Measurements from ENCODE around the gene GRK5. TPM values are rescaled to one million over a fixed set of nuclear protein-coding genes. Genes with fewer than 3 reads are reported as not detected.

Gene GRK5
- total RNA-seq, 1 experiment from 2014 or later: 4.8 TPM

DNA sequence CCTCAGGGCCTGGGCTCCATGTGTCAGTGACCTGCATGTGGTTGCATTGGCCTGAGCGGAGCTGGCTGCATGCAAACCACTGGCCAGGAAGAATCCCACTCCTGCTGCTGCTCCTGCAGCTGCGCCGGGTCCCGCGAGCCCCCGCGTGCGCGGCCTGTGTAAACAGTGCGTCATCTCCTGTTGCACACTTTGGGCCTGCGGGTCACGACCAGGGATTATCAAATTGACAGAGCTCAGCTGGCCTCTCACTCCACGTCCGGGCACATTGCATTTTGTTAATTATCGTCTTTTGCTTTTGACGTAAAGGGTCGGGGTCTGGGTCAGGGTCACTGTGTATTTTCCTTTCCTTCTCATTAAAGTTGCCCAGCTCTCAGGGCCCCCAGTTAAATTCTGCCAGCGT, 202.5 kb downstream of the GRK5 start:
- Histone ChIP-seq H3K27me3 (ENCODE audit: insufficient read depth, low read depth) (no peaks in the 10 kb centered on the region), H3K4me1 (replicated peaks; ENCODE audit: insufficient read depth) (no peaks in the 10 kb centered on the region), H2AFZ (no peak overlapping the region), H3K9me2 (ENCODE audit: insufficient read depth) (no peaks in the 10 kb centered on the region), H3F3A (ENCODE audit: insufficient read depth, low read depth) (no peaks in the 10 kb centered on the region), H3K36me3 (ENCODE audit: low read depth) (no peaks in the 10 kb centered on the region), H3K27ac (no peak overlapping the region), H4K20me1 (ENCODE audit: insufficient read depth) (no peaks in the 10 kb centered on the region), H3K4me2 (no peak overlapping the region), H3K4me3 (no peak overlapping the region), H3K9me3 (ENCODE audit: insufficient read depth, low read depth) (no peaks in the 10 kb centered on the region), H3K79me2 (ENCODE audit: low read depth) (no peaks in the 10 kb centered on the region)
- POLR2A ChIA-PET (ENCODE audit: unreplicated experiment): no interaction called here
- CTCF ChIA-PET: no interaction called here
- intact Hi-C loops (cut with micrococcal nuclease; ENCODE audit: unreplicated experiment): no loop called here
- BruUV-seq (replicated peaks): no TSS peak
- DNase-seq: no peak
- TF ChIP-seq, protein P1, sequence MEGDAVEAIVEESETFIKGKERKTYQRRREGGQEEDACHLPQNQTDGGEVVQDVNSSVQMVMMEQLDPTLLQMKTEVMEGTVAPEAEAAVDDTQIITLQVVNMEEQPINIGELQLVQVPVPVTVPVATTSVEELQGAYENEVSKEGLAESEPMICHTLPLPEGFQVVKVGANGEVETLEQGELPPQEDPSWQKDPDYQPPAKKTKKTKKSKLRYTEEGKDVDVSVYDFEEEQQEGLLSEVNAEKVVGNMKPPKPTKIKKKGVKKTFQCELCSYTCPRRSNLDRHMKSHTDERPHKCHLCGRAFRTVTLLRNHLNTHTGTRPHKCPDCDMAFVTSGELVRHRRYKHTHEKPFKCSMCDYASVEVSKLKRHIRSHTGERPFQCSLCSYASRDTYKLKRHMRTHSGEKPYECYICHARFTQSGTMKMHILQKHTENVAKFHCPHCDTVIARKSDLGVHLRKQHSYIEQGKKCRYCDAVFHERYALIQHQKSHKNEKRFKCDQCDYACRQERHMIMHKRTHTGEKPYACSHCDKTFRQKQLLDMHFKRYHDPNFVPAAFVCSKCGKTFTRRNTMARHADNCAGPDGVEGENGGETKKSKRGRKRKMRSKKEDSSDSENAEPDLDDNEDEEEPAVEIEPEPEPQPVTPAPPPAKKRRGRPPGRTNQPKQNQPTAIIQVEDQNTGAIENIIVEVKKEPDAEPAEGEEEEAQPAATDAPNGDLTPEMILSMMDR (conservative IDR thresholded peaks at IDR 0.05): no peak
- TF ChIP-seq EZH2 (IDR thresholded peaks at IDR 0.05; ENCODE audit: low read depth): no peak

DNA sequence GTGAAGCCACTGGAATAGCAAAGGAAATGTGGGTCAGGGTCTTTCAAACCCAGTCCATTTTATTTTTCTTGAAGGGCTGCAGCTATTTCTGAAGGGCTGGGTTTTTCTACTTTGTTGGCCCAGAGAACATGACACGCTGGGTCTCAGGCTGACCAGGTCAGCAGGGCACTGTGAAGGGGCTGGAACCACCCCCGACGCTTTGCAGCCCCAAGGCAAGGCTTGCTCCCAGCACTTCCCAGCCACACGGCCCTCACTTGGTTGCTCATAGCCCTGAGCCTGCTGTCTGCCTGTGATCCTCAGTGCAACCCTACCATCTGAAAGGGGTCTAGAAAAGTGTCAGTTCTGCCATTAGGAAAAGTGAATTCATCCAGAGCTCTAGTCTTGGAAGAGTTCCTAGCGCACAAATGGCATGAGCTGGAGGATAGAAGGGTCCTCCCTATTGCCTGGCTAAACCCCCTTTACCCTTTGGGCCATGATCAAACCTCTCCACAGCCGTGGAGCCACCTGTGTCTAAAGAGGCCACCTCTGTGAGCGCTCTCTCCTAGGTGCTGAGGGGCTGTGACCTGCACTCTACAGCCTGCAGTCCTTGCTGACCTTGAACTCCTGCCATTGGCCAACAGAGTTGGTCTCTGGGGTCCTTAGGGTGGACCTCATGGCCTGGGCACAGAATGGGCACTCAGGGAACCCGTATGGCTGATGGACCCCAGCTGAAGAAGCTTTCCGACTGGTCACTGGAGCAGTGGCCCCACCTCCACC, 203.2 kb downstream of the GRK5 start:
- POLR2A ChIA-PET (ENCODE audit: unreplicated experiment): no interaction called here

DNA sequence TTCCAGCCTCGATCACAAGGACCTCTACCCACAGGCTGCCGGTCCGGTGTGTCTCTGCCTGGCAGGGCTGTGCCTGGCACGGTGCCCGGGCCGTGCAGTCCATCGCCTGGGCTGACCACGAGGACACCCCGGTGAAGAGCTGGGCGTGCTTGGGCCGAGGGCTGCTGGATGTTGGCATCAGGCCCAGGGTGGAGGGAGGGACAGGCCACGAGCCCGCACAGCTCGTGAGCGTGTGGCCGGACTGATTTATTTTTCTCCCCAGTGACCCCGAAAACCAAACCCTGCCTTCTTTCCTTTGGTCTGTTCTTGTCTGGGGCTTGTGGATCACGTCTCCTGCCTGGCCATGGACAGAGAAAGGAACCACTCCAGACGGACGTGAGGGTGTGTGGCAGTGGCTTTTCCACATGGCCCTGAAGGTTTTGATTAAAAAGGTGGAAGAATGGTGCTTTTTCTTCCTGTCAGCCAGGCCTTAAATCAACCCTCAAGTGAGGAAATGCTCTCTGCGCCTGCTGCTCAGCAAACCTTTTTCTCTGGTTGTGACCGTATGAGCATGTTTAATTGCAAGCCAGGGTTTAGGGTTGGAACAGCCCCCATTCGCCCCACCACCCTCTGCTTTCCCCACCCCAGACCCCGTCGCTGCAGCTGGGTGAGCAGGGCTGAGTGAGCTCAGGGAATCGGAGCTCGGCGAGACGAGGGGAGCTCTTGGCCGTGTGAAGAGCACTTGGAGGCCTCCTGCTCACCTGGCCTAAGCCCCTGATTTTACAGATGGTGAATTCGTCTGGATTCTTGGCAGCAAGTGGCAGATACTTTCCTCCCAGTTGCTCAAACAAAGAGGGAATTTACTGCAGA, 205.1 kb downstream of the GRK5 start:
- Histone ChIP-seq H3K27me3 (ENCODE audit: insufficient read depth, low read depth) (no peaks in the 10 kb centered on the region), H3K79me2 (ENCODE audit: low read depth) (no peaks in the 10 kb centered on the region), H3K4me3 (no peak overlapping the region), H2AFZ (no peak overlapping the region), H3K4me2 (no peak overlapping the region), H3K9me2 (ENCODE audit: insufficient read depth) (no peaks in the 10 kb centered on the region), H3K9me3 (ENCODE audit: insufficient read depth, low read depth) (no peaks in the 10 kb centered on the region), H3K4me1 (replicated peaks; ENCODE audit: insufficient read depth) (no peaks in the 10 kb centered on the region), H4K20me1 (ENCODE audit: insufficient read depth) (no peaks in the 10 kb centered on the region), H3K27ac (no peak overlapping the region), H3F3A (ENCODE audit: insufficient read depth, low read depth) (no peaks in the 10 kb centered on the region), H3K36me3 (ENCODE audit: low read depth) (no peaks in the 10 kb centered on the region)
- DNase-seq: no peak
- CTCF ChIA-PET: no interaction called here
- no TSS peak for BruUV-seq (replicated peaks)
- intact Hi-C loops (cut with micrococcal nuclease; ENCODE audit: unreplicated experiment): no loop called here
- TF ChIP-seq, protein P1 (conservative IDR thresholded peaks at IDR 0.05): no peak
- TF ChIP-seq EZH2 (IDR thresholded peaks at IDR 0.05; ENCODE audit: low read depth): no peak
- POLR2A ChIA-PET (ENCODE audit: unreplicated experiment): no interaction called here

More for the DNA sequence above, 203.2 kb downstream of the GRK5 start:
- Histone ChIP-seq H4K20me1 (ENCODE audit: insufficient read depth) (no peaks in the 10 kb centered on the region), H3K27ac (no peak overlapping the region), H3K4me2 (no peak overlapping the region), H3K36me3 (ENCODE audit: low read depth) (no peaks in the 10 kb centered on the region), H3K9me3 (ENCODE audit: insufficient read depth, low read depth) (no peaks in the 10 kb centered on the region), H3K27me3 (ENCODE audit: insufficient read depth, low read depth) (no peaks in the 10 kb centered on the region), H3K4me3 (no peak overlapping the region), H3K9me2 (ENCODE audit: insufficient read depth) (no peaks in the 10 kb centered on the region), H3K4me1 (replicated peaks; ENCODE audit: insufficient read depth) (no peaks in the 10 kb centered on the region), H2AFZ (no peak overlapping the region), H3K79me2 (ENCODE audit: low read depth) (no peaks in the 10 kb centered on the region), H3F3A (ENCODE audit: insufficient read depth, low read depth) (no peaks in the 10 kb centered on the region)
- CTCF ChIA-PET: no interaction called here
- no TSS peak for BruUV-seq (replicated peaks)
- DNase-seq: no peak
- TF ChIP-seq, protein P1 (conservative IDR thresholded peaks at IDR 0.05): no peak
- TF ChIP-seq EZH2 (IDR thresholded peaks at IDR 0.05; ENCODE audit: low read depth): no peak
- intact Hi-C loops (cut with micrococcal nuclease; ENCODE audit: unreplicated experiment): no loop called here

Measured in PC-9 (cell line).